Spleen (tissue), 7 donors: ENCODE measurements around the gene NUP210L.

Experiments
- POLR2A ChIP-seq, 3 donors: fragments of 450-650 bp; IDR thresholded peaks; one replicate each; pipeline ENCODE4 v1.5.1; 2017; ENCODE audit warnings: antibody characterized with exemption in 3 of 3, mild to moderate bottlenecking in 1 of 3
- POLR2AphosphoS5 ChIP-seq, 3 donors: sonication (generic); formaldehyde crosslinking; IDR thresholded peaks; one replicate each; pipeline ENCODE4 v1.5.1; 2017; ENCODE audit warnings: antibody characterized with exemption in 3 of 3
- TF ChIP-seq, protein P1 (sequence below), 11 experiments: fragments of 200-600 bp in 7 of 11; fragments of 450-650 bp in 4 of 11; sonication (generic) in 4 of 11; IDR thresholded peaks in 8 of 11; conservative IDR thresholded peaks in 3 of 11; 1 replicate in 7 of 11; 2 replicates in 4 of 11; pipeline versions ENCODE4 v1.4.0 to v1.8.0; 2016 to 2021; ENCODE audit warnings: antibody characterized with exemption in 11 of 11, inconsistent platforms in 4 of 11, mild to moderate bottlenecking in 1 of 11
- donor health status: DM: no; HTN: no; CAD: no; lungs with moderate emphysema.
- donor health status: DM: no; HTN: no; CAD: no.
- donor health status: DM: no; HTN: no; CAD: no.

DNA sequence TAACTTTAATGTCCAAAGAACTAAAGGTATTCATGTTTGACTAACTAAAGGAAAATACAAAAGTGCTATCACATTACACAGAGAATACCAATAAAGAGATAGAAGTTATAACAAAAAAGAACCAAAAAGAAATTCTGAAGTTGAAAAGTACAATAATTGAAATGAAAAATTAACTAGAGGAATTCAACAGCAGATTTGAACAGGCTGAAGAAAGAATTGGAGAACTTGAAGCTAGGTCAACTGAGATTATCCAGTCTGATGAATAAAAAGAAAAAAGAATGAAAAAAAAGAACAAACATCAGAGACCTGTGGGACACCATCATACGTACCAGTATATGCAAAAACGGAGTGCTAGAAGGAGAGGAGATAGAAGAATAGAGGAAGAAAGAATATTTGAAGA is 78.5 kb downstream of the NUP210L start:
- TF ChIP-seq, protein P1, sequence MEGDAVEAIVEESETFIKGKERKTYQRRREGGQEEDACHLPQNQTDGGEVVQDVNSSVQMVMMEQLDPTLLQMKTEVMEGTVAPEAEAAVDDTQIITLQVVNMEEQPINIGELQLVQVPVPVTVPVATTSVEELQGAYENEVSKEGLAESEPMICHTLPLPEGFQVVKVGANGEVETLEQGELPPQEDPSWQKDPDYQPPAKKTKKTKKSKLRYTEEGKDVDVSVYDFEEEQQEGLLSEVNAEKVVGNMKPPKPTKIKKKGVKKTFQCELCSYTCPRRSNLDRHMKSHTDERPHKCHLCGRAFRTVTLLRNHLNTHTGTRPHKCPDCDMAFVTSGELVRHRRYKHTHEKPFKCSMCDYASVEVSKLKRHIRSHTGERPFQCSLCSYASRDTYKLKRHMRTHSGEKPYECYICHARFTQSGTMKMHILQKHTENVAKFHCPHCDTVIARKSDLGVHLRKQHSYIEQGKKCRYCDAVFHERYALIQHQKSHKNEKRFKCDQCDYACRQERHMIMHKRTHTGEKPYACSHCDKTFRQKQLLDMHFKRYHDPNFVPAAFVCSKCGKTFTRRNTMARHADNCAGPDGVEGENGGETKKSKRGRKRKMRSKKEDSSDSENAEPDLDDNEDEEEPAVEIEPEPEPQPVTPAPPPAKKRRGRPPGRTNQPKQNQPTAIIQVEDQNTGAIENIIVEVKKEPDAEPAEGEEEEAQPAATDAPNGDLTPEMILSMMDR (IDR thresholded peaks at IDR 0.05 in 8 of 11, conservative IDR thresholded peaks at IDR 0.05 in 3 of 11) = no peak
- TF ChIP-seq POLR2AphosphoS5 (IDR thresholded peaks at IDR 0.05) (no peak), POLR2A (IDR thresholded peaks at IDR 0.05) (no peak)
